Embryonic facial prominence (tissue), 1 donor: ENCODE measurements around the gene ABCF2.

Experiments used
- DNase-seq: peaks from one replicate; pipeline ENCODE4 v3.0.0-alpha.2; 2016; ENCODE audit errors: extremely low spot score

Gene ABCF2

DNA sequence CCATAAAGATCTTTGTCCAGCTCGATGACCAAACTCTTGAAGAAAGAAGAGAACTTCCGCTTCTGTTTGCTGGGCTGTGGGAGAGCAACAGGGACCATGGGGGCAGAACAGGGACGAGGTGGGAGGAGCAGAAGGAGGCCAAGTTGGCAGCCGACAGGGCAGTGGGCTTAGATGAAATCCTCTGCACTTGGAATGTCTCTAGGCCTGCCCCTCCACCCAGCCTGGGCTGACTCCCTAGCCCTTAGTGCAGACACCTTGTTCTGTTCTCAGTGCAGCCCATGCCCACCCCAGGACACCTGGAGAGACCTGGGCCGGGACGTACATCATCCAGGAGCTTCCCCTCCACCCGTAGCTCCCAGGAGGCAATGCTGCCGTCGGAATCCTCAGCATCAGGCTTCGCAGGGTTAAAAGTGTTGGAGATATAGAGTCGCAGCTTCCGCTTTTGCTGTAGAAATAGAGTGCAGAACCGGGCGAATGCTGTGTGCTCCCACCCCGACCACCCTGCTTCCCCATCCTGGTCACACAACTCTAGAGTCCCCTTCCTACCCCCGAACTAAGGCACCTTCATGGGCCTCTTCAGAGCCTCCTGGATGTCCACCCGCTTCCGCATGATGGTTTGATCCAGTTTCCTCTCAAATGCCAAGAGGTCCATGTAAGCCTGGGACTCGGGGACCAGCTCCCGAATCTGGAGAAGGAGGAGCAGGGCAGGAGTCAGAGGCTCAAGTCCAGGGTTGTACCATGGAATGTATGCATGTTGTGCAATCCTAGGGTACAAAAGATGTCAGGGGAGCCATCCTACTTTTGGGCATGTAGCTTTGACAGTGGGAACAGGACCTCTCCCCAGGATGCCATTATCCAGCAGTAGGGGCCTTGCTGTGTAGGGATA, 15.4 kb upstream of the ABCF2 start:
- DNase-seq, result no peak

DNA sequence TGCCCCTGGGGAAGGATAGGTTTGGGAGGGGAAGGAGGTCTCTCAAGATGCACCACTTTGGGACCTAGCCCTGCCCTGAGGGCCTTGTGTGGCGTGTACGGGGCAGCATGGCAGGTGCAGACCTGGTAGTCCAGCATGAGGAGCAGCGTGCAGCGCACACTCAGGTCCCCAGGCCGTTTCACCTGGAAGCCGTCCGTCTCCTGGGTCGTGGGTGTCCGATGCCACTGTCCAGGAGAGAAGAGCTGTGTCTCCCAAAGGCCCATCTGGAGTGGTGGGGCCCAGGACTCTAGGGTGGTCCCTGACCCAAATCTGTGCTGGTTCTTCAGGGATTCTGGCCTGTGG, 14.7 kb upstream of the ABCF2 start:
- DNase-seq, result no peak

DNA sequence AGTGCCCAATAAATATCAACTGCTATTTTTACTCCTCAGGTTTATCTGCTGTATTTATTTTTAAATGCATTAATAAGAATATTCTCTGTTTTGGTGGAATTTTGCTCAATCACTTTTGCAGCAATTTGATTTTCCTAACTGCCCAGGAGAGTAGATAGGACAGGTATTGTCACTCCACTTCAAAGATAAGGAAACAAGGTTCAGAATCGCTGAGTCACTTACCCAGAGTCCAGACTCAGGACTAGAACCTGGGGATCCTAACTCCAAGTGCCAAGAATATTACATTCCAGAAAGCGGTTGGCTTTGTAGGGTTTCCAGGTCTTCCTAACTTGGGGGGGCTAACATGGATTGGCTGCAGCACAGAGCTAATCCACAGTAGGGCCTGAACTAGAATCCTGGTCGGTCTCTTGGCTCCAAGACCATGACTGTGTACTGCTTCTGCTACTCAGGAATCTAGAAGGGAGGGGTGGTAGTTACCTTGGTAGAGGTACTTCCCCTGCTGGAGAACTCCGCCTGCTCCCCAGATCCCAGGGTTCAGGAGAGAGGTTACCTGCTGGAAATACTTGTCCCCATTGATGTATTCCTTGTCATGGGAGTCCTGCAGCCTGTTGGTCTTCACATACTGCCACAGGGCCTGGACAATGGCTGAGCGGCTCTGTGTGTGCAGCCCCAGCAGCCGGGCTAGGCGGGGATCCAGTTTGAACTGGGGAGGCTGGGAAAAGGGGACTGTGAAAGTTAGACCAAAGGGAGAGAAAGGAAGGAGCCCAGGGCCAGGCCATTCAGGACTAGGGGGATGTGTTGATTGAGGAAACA, 14.1 kb upstream of the ABCF2 start:
- DNase-seq, result no peak

DNA sequence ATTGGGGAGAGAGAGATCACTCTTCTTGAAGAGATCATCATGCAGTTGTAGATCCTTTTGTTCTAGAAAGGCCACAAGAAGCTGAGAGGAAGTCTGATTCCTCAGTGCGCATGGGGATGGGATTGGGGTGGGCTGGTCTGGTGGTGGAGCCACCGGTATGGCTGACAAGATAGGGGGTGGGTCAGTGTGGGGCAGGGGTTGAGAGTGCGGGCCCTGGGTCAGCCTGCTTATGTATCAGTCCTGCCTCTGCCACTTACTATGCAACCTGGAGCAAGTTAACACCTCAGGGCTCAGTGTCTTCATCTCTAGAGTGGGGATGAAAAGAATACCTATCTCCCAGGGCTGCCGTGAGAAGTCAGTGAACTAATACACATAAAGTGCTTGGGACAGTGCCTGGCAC, 13.5 kb upstream of the ABCF2 start:
- no peak for DNase-seq

DNA sequence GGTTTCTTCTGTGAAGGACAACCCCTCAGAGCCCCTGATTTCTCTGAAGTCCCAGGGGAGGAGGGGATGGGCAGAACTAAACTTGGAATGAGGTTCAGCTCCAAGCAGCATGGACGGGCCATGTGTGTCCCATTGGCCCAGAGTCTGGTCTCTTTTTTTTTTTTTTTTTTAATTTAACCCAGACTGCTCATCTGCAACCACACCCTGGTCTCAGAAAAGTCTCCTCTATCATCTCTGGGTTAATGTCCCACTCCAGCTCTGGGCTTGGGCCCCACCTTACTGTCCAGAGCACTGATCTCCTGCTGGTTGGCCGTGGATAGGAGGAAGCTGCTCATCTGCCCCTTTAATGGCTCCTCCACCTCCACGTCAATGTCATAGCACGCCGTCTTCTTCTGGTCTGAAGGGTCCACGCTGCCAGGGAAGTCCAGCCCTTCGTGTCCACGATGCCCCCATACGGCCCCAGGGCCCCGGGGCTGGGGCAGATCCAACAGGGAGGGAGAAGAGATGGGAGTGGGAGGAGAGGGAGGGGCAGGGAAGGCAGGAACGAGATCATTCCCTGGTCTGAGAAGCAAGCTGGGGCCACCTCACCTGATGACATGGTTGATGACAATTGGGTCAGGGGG, 12.9 kb upstream of the ABCF2 start:
- DNase-seq, result no peak

DNA sequence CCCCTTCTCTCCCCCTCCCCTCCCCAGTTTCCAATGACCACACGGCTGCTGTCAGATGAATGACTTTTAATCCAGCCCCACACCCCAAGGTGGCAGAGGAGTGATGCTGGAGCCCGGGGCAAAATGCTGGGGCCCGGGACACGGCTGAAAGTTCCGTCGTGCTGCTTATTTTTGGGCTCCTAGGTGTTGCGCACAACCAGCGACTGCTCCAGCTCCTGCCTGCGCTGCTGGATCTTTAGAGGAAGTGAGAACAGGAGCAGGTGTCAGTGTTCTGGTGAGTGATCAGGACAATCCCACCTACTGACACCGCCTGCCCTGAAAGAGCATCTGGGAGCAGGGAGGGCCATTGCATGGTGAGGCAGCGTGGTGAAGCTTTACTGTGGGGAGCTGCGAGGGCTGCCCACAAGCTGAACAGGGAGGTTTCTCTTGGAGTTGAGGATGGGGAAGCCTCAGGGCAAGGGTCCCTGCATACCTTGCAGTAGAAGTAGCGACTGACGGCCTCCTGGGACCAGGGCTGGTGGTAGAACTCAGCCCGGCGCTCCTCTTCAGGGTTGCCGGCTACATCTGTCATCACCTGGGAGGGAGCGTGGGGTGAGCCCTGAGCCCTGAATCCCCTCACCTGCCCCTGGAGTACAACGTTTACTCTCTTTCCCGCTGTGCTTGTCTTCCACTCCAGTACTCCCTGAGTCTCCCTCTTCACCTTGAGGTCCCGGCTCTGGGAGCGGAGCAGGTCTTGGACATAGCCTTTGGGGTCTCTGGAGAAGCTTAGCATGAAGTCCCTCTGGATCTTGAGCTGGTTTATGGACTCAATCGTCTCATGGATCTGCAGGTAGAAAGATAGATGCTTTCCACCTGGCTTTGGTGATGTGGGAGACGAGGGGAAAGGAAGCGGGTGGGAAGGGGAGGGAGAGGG, 12.2 kb upstream of the ABCF2 start:
- DNase-seq, result no peak

DNA sequence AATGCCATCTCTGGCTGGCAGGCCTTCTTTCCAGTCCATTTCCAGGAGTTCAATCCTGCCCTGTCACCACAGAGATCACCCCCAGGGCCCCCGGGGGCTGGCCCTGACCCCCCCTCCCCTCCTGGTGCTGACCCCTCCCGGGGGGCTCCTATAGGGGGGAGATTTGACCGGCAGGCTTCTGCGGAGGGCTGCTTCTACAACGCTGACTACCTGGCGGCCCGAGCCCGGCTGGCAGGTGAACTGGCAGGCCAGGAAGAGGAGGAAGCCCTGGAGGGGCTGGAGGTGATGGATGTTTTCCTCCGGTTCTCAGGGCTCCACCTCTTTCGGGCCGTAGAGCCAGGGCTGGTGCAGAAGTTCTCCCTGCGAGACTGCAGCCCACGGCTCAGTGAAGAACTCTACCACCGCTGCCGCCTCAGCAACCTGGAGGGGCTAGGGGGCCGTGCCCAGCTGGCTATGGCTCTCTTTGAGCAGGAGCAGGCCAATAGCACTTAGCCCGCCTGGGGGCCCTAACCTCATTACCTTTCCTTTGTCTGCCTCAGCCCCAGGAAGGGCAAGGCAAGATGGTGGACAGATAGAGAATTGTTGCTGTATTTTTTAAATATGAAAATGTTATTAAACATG, 11.3 kb upstream of the ABCF2 start:
- DNase-seq, result no peak

DNA sequence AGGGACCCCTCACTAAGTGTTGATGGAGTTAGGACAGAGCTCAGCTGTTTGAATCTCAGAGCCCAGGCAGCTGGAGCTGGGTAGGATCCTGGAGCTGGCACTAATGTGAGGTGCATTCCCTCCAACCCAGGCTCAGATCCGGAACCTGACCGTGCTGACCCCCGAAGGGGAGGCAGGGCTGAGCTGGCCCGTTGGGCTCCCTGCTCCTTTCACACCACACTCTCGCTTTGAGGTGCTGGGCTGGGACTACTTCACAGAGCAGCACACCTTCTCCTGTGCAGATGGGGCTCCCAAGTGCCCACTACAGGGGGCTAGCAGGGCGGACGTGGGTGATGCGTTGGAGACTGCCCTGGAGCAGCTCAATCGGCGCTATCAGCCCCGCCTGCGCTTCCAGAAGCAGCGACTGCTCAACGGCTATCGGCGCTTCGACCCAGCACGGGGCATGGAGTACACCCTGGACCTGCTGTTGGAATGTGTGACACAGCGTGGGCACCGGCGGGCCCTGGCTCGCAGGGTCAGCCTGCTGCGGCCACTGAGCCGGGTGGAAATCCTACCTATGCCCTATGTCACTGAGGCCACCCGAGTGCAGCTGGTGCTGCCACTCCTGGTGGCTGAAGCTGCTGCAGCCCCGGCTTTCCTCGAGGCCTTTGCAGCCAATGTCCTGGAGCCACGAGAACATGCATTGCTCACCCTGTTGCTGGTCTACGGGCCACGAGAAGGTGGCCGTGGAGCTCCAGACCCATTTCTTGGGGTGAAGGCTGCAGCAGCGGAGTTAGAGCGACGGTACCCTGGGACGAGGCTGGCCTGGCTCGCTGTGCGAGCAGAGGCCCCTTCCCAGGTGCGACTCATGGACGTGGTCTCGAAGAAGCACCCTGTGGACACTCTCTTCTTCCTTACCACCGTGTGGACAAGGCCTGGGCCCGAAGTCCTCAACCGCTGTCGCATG, 10.5 kb upstream of the ABCF2 start:
- DNase-seq, result no peak

DNA sequence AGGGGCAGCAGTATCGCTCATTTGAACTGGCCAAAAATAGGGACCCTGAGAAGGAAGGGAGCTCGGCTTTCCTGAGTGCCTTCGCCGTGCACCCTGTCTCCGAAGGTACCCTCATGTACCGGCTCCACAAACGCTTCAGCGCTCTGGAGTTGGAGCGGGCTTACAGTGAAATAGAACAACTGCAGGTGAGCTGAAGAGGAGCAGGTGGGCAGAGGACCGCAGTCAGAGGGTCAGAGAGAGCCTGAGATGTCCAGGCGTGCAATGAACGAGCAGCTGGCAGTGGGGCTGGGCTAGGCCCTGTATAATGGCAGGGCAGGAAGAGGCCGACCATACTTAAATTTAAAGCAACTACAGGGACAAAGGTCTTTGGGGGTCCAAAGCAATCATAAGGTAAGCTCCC, 9.4 kb upstream of the ABCF2 start:
- no peak for DNase-seq

DNA sequence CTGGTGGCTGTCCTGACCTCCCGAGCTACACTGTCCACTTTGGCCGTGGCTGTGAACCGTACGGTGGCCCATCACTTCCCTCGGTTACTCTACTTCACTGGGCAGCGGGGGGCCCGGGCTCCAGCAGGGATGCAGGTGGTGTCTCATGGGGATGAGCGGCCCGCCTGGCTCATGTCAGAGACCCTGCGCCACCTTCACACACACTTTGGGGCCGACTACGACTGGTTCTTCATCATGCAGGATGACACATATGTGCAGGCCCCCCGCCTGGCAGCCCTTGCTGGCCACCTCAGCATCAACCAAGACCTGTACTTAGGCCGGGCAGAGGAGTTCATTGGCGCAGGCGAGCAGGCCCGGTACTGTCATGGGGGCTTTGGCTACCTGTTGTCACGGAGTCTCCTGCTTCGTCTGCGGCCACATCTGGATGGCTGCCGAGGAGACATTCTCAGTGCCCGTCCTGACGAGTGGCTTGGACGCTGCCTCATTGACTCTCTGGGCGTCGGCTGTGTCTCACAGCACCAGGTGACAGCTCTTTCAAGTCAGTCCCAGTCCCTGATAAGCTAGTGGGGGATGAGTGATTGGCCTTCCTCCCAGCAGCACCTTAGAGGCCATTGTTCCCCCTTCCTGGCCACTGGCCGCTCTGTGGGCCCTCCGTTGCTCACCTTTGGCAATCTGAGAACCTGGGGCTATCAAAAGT, 8.2 kb upstream of the ABCF2 start:
- DNase-seq, result no peak

DNA sequence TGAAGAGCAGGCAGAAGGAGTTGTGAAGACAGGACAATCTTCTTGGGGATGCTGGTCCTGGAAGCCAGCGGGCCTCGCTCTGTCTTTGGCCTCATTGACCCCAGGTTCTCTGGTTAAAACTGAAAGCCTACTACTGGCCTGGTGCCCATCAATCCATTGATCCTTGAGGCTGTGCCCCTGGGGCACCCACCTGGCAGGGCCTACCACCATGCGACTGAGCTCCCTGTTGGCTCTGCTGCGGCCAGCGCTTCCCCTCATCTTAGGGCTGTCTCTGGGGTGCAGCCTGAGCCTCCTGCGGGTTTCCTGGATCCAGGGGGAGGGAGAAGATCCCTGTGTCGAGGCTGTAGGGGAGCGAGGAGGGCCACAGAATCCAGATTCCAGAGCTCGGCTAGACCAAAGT, 6.8 kb upstream of the ABCF2 start:
- no peak for DNase-seq

DNA sequence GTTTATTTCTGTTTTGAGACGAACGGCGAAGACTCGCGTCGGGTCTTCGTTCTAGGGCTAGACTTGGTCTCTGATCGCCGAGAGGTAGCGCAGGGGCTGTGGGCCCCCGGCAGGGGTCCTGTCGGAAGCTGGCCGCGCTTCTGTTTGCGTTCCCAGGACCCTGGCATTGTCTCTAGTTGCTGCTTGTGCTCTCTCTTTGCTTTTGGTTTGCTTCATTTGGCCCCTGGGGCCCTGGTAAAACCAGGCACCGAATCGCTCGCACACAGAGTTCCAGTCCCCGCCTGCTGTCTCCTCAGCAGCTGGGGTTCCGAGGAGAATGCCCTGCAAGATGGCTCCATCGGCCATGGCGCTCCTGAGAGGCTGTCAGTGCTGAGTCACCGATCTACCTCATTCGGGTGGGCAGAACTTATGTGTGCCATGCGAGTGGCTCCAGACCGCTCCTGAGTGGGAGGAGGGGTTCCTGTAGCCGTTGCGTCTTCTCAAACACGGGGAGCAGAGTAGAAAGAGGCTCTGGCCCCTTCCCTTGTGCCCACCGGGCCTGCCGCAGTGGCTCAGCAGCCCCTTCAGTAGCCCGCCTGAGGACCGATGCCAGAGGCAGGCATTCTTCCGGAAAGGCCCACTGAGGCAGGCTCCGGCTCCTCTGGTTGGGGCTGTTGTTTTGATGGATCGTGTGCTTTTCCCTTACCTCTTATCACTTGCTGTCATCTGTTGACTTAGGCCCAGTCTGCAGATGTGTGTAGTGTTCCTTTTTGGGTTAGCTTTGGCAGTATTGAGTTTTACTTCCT, 6.1 kb upstream of the ABCF2 start:
- DNase-seq, result no peak

DNA sequence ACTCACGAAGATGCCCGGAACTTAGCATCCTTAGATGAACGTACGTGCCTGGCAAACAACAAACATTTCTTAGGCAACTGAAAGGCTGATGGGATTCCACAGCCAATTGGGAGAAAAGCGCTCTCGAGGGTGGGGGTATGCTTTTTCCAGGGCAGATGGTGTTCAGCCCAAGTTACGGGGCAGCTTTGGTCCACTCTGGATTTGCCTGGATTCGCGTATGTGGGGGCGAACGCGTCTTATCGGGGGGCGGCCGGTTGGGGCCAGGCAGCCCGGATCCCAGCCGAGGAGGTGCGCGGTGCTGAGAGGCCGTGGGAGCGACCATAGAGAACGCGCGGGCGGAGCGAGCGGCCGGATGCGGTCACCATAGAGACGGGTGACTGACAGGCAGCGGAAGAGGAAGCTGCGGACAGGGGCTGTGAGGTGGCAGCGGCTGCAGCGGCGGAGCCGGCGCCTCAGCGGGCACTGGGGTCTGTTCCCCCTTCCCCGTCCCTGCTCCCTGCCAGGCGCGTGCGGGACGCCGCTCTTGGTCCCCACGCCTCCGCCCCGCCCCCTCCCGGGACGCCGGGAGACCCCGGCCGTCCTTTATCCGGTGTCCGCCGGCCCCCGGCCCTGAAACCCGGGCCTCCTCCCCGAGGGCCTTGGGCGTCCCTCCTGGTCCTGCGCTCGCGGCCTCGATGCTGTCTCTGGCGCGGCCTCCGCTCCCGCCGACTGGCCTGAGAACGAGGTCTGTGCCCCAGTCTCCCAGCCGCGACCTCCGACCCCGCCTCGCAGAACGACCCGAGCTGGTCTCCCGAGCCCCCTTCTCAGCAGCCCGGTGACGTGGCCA, 5.3 kb upstream of the ABCF2 start, which contains the start of gene CHPF2:
Gene CHPF2 (plus strand): TSS at position 393 of the 826 bp plus-strand sequence. CDS start 1,529 bp downstream, outside the sequence.
- DNase-seq, result no peak

DNA sequence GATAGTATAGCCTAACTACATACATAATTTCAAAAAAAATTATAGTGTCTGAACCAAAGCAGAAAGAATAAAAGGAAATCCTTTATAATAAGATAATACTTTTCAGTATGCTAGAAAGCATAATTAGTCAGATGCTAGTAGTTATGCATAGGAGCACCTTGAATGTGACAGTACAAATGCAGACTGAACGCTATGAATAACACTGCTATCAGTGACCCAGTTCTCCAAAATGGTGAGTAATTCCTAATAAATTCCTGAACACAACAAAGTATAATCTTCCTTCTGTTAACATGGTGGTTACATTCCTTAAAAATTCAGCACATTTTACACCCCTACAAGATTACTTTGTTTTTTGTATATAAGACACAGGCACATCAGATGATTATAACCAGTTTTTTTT, 4.1 kb upstream of the ABCF2 start:
- DNase-seq, result no peak

DNA sequence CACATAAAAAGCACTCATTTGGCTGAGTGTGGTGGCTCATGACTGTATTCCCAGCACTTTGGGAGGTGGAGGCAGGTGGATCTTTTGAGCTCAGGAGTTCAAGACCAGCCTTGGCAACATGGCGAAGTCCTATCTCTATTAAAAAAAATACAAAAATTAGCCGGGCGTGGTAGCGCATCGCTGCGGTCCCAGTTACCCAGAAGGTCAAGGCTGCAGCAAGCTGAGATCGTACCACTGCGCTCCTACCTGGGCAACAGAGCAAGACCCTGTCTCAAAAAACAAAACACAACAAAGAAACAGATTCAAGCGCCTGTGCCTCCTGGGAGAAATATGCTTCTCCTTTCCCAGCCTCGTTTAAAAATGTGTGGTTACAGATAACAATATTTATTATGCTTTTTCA, 2.2 kb upstream of the ABCF2 start:
- DNase-seq, result no peak

DNA sequence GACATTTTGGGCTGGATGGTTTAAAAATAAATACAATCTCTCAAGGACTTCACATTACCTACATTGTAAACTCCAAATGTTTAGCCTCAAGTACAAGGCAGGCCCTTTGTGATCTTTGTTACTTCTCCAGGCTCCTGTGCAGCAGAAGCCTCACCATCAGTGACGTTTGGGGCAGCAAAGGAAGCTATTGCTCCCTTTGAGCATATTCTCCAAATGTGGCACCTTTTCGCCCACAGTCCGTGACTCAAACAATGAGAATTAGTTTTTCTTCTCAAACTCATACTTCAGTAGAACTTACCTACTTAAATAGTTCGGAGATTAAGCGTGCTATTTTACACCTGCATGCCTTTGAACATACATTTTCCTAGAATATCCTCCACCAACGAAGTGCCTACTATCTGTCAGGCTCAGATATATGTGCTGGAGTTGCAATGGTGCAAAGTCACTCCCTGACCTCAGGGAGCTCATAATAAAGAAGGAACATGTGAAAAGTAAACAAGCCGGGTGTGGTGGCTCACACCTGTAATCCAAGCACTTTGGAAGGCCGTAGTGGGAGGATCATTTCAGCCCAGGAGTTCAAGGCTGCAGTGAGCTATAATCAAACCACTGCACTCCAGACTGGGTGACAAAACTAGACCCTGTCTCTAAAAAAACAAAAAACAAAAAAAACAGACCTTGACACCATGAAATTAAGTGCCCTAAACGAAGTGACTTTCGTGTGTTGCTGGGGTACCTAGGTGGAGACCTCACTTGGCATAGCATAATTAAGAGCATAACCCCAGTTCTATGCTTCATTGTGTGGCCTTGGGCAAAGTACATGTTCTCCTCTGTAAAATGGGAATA, 1.2 kb upstream of the ABCF2 start:
- DNase-seq, result no peak

DNA sequence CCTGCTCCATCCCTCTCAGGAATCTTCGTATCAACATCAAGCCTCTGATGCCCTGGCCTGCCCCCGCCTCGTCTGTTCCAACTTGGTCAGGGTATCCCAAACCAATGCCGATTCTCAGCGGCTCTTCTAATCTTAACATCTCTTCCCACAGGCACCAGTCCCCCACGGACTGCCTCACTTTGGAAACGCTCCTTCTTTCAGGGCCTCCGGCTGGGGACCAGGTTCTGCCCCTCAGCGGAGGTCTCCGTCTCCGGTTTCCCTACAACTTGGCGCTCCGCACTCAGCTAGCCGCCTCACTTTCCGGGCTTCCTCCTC, 488 bp downstream of the ABCF2 start:
- DNase-seq, result no peak
